ENCODE data around the gene POLR3GL. TPM values are rescaled to one million over a fixed set of nuclear protein-coding genes. Genes with fewer than 3 reads are reported as not detected.

Gene POLR3GL
- total and polyA plus RNA-seq, 5 donors from 2014 or later, result 30.8 to 129 (median 106) TPM

GRCh38 chr1:145983206-145983675 lies 18.8 kb downstream of the POLR3GL start:
- Mint-ChIP-seq H3K36me3 (no peaks in the 10 kb centered on the region), H3K9me3 (no peaks in the 10 kb centered on the region), H3K4me1 (peaks cover 15 to 51% (median 37%) of the 10 kb centered on the region in 4 donors), H3K4me3 (peak overlapping the region; percentile 5 to 87 (median 55)), H3K27ac (peak overlapping the region in 2 of 3 donors; percentile 0 to 96), H3K27me3 (no peaks in the 10 kb centered on the region)
- no peaks in the 10 kb centered on the region for H3K36me3 ChIP-seq (ENCODE audit: control insufficient read depth, insufficient read depth, low read length)
- no peaks in the 10 kb centered on the region for H3K9me3 ChIP-seq (ENCODE audit: control insufficient read depth in 2 of 2, low read length in 2 of 2)
- no peak for ATAC-seq (ENCODE audit: low read depth in 2 of 2)
- peak overlapping the region; percentile 58 for H3K4me3 ChIP-seq (ENCODE audit: low read depth, low read length)
- no peak for DNase-seq
- H3K4me1 ChIP-seq (ENCODE audit: control insufficient read depth, insufficient read depth, low read length, poor library complexity, severe bottlenecking), result peaks cover 85% of the 10 kb centered on the region
- no peaks in the 10 kb centered on the region for H3K27me3 ChIP-seq (ENCODE audit: control insufficient read depth, insufficient read depth, low read length)
- H3K27ac ChIP-seq (ENCODE audit: insufficient read depth, low read length, poor library complexity, severe bottlenecking), result peak overlapping the region; percentile 95

DNA sequence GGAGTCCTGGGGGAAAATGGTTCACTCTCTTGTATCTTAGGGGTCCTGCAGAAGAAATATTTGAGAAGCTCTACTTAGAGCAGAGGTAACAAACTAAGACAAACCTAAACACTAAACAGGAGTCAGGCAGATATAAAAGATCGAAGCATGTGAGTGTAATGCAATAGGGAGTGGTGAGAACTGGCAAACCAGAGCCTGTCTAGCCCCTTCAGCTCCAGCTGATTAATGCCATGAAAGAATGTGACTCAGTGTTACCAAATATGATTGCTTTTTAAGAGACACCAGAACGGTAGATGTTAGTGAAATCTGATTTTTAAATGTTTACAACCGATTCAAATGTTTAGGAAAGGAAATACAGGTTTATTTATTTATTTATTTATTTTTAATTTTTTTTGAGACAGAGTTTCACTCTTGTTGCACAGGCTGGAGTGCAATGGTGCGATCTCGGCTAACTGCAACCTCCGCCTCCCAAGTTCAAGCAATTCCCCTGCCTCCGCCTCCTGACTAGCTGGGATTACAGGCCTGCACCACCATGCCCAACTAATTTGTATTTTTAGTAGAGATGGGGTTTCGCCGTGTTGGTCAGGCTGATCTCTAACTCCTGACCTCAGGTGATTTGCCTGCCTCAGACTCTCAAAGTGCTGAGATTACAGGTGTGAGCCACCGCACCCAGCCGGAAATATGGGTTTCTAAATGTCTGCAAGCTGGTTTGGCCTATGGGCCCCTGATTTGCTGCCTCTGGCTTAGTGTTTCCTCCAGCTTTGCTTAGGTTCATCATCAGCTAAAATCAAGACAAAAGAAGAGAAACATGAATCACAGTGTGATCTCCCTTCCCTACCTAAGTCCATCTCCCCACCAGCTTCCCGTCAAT lies 19.7 kb downstream of the POLR3GL start:
- Mint-ChIP-seq H3K4me3 (peak overlapping the region; percentile 69 to 87 (median 84)), H3K27me3 (no peaks in the 10 kb centered on the region)
- peak overlapping the region; percentile 65 for H3K4me3 ChIP-seq (ENCODE audit: low read depth, low read length)

GRCh38 chr1:145985129-145985501 lies 20.6 kb downstream of the POLR3GL start:
- Mint-ChIP-seq H3K4me3 (peak overlapping the region in 3 of 4 donors; percentile 69 to 87 (median 85)), H3K27me3 (no peaks in the 10 kb centered on the region), H3K27ac (peak overlapping the region; percentile 91 to 97 (median 91)), H3K36me3 (no peaks in the 10 kb centered on the region), H3K4me1 (peaks cover 20 to 56% (median 51%) of the 10 kb centered on the region in 4 donors), H3K9me3 (no peaks in the 10 kb centered on the region)
- Histone ChIP-seq H3K36me3 (ENCODE audit: control insufficient read depth, insufficient read depth, low read length) (no peaks in the 10 kb centered on the region), H3K27me3 (ENCODE audit: control insufficient read depth, insufficient read depth, low read length) (no peaks in the 10 kb centered on the region), H3K27ac (ENCODE audit: insufficient read depth, low read length, poor library complexity, severe bottlenecking) (peak overlapping the region; percentile 95), H3K4me3 (ENCODE audit: low read depth, low read length) (peak overlapping the region; percentile 65), H3K4me1 (ENCODE audit: control insufficient read depth, insufficient read depth, low read length, poor library complexity, severe bottlenecking) (peaks cover 67% of the 10 kb centered on the region), H3K9me3 (ENCODE audit: control insufficient read depth in 2 of 2, low read length in 2 of 2) (no peaks in the 10 kb centered on the region)
- no peak for DNase-seq
- no peak for ATAC-seq (ENCODE audit: low read depth in 2 of 2)

More for the DNA sequence above, 19.7 kb downstream of the POLR3GL start:
- DNase-seq (peak in 2 of 3 donors; percentile 58 to 76), ATAC-seq (ENCODE audit: low read depth in 2 of 2) (peak; percentile 56 to 60)
- Histone ChIP-seq H3K9me3 (ENCODE audit: control insufficient read depth in 2 of 2, low read length in 2 of 2) (no peaks in the 10 kb centered on the region), H3K27ac (ENCODE audit: insufficient read depth, low read length, poor library complexity, severe bottlenecking) (peak overlapping the region; percentile 95), H3K27me3 (ENCODE audit: control insufficient read depth, insufficient read depth, low read length) (no peaks in the 10 kb centered on the region), H3K36me3 (ENCODE audit: control insufficient read depth, insufficient read depth, low read length) (no peaks in the 10 kb centered on the region), H3K4me1 (ENCODE audit: control insufficient read depth, insufficient read depth, low read length, poor library complexity, severe bottlenecking) (peaks cover 76% of the 10 kb centered on the region)
- H3K4me1 Mint-ChIP-seq, result peaks cover 20 to 56% (median 46%) of the 10 kb centered on the region in 4 donors
- H3K36me3 Mint-ChIP-seq, result no peaks in the 10 kb centered on the region
- no peaks in the 10 kb centered on the region for H3K9me3 Mint-ChIP-seq
- H3K27ac Mint-ChIP-seq, result peak overlapping the region; percentile 91 to 97 (median 91)

- no peak for DNase-seq
- Histone ChIP-seq H3K9me3 (ENCODE audit: control insufficient read depth in 2 of 2, low read length in 2 of 2) (no peaks in the 10 kb centered on the region), H3K4me3 (ENCODE audit: low read depth, low read length) (peak overlapping the region; percentile 65), H3K4me1 (ENCODE audit: control insufficient read depth, insufficient read depth, low read length, poor library complexity, severe bottlenecking) (peaks cover 60% of the 10 kb centered on the region), H3K27me3 (ENCODE audit: control insufficient read depth, insufficient read depth, low read length) (no peaks in the 10 kb centered on the region), H3K27ac (ENCODE audit: insufficient read depth, low read length, poor library complexity, severe bottlenecking) (peak overlapping the region; percentile 95), H3K36me3 (ENCODE audit: control insufficient read depth, insufficient read depth, low read length) (no peaks in the 10 kb centered on the region)
- no peaks in the 10 kb centered on the region for H3K27me3 Mint-ChIP-seq
- peaks cover 0 to under 1% (median 0%) of the 10 kb centered on the region in 7 donors for H3K9me3 Mint-ChIP-seq
- peaks cover 20 to 61% (median 55%) of the 10 kb centered on the region in 4 donors for H3K4me1 Mint-ChIP-seq
- no peak for ATAC-seq (ENCODE audit: low read depth in 2 of 2)
- H3K36me3 Mint-ChIP-seq, result no peaks in the 10 kb centered on the region
- peak overlapping the region; percentile 91 to 97 (median 91) for H3K27ac Mint-ChIP-seq
- H3K4me3 Mint-ChIP-seq, result peak overlapping the region; percentile 57 to 87 (median 82)
These were observed 21.3 kb downstream of the POLR3GL start for GRCh38 chr1:145985502-145986439.

DNA sequence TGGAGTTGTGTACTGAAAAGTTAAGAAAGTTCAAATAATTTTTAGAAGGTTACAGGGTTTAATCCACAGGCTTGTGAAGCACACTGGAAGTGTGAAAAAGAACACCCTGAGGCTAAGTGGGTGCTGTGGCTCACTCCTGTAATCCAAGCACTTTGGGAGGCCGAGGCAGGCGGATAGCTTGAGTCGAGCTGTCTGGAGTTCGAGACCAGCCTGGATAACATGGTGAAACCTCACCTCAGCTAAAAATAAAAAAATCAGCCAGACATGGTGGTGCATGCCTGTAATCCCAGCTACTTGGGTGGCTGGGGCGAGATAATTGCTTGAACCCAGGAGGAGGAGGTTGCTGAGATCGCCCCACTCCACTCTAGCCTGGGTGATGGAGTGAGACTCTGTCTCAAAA lies 22.1 kb downstream of the POLR3GL start:
- no peaks in the 10 kb centered on the region for H3K27me3 ChIP-seq (ENCODE audit: control insufficient read depth, insufficient read depth, low read length)
- peak overlapping the region; percentile 9 for H3K27ac ChIP-seq (ENCODE audit: insufficient read depth, low read length, poor library complexity, severe bottlenecking)
- no peak overlapping the region for H3K4me3 ChIP-seq (ENCODE audit: low read depth, low read length)
- Mint-ChIP-seq H3K27me3 (no peaks in the 10 kb centered on the region), H3K27ac (peak overlapping the region in 2 of 3 donors; percentile 88 to 91), H3K36me3 (peaks cover under 1% of the 10 kb centered on the region), H3K4me3 (peak overlapping the region in 1 of 4 donors; percentile 87), H3K9me3 (peaks cover 0 to 1% (median 0%) of the 10 kb centered on the region in 7 donors), H3K4me1 (peaks cover 24 to 69% (median 60%) of the 10 kb centered on the region in 4 donors)
- no peak for ATAC-seq (ENCODE audit: low read depth in 2 of 2)
- H3K36me3 ChIP-seq (ENCODE audit: control insufficient read depth, insufficient read depth, low read length), result no peaks in the 10 kb centered on the region
- DNase-seq, result no peak
- no peaks in the 10 kb centered on the region for H3K9me3 ChIP-seq (ENCODE audit: control insufficient read depth in 2 of 2, low read length in 2 of 2)
- H3K4me1 ChIP-seq (ENCODE audit: control insufficient read depth, insufficient read depth, low read length, poor library complexity, severe bottlenecking), result peaks cover 60% of the 10 kb centered on the region

DNA sequence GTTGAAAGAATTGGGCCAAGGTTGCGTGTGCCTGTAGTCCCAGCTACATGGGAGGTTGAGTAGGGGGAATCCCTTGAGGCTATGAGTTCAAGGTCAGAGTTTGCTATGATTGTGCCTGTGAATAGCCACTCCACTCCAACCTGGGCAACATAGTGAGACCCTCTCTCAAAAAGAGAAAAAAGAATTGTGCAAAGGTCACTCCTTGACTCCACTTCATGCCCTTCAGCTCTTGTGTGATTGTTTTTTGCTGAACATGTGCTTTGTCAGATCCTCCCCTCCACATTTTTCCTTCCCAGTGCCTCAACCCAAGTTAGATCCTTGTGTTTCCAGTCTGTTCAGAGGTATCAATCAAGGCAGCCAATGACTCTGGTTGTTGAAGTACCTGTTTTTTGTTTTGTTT lies 23.4 kb downstream of the POLR3GL start:
- Histone ChIP-seq H3K4me1 (ENCODE audit: control insufficient read depth, insufficient read depth, low read length, poor library complexity, severe bottlenecking) (peaks cover 60% of the 10 kb centered on the region), H3K27ac (ENCODE audit: insufficient read depth, low read length, poor library complexity, severe bottlenecking) (peak overlapping the region; percentile 44), H3K9me3 (ENCODE audit: control insufficient read depth in 2 of 2, low read length in 2 of 2) (no peaks in the 10 kb centered on the region), H3K4me3 (ENCODE audit: low read depth, low read length) (no peak overlapping the region), H3K36me3 (ENCODE audit: control insufficient read depth, insufficient read depth, low read length) (peaks cover 12% of the 10 kb centered on the region), H3K27me3 (ENCODE audit: control insufficient read depth, insufficient read depth, low read length) (no peaks in the 10 kb centered on the region)
- DNase-seq (no peak), ATAC-seq (ENCODE audit: low read depth in 2 of 2) (no peak)
- Mint-ChIP-seq H3K4me1 (peaks cover 27 to 82% (median 67%) of the 10 kb centered on the region in 4 donors), H3K27me3 (no peaks in the 10 kb centered on the region), H3K4me3 (peak overlapping the region in 3 of 4 donors; percentile 34 to 90 (median 41)), H3K9me3 (peaks cover 0 to 2% (median 0%) of the 10 kb centered on the region in 7 donors), H3K27ac (peak overlapping the region in 2 of 3 donors; percentile 28 to 85), H3K36me3 (peaks cover 13% of the 10 kb centered on the region)

DNA sequence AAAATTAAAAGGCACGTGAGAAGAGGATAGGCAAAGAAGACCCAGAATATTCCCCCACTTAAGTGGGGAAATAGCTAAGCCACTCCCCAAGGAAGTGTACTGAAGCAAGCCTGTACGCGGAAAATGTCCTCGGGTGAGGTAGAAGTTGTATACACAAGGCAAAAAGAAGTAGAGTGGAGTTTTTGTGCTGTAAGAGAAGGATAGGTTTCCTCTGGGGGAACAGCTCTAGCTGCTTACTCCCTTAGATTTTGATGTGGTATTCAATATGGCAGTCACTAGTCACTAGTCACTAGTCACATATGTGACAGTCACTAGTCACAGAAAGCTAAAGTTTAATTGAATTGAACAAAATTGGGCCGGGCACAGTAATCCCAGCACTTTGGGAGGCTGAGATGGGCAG lies 24.3 kb downstream of the POLR3GL start:
- peak in 1 of 3 donors; percentile 45 for DNase-seq
- H3K9me3 Mint-ChIP-seq, result peaks cover 0 to 2% (median 0%) of the 10 kb centered on the region in 7 donors

More for the DNA sequence above, 24.3 kb downstream of the POLR3GL start:
- Histone ChIP-seq H3K36me3 (ENCODE audit: control insufficient read depth, insufficient read depth, low read length) (peaks cover 20% of the 10 kb centered on the region), H3K9me3 (ENCODE audit: control insufficient read depth in 2 of 2, low read length in 2 of 2) (no peaks in the 10 kb centered on the region), H3K27me3 (ENCODE audit: control insufficient read depth, insufficient read depth, low read length) (no peaks in the 10 kb centered on the region), H3K4me1 (ENCODE audit: control insufficient read depth, insufficient read depth, low read length, poor library complexity, severe bottlenecking) (peaks cover 60% of the 10 kb centered on the region), H3K4me3 (ENCODE audit: low read depth, low read length) (peak overlapping the region; percentile 30), H3K27ac (ENCODE audit: insufficient read depth, low read length, poor library complexity, severe bottlenecking) (peak overlapping the region; percentile 45)
- peak; percentile 53 to 55 for ATAC-seq (ENCODE audit: low read depth in 2 of 2)
- peak overlapping the region; percentile 1 to 90 (median 24) for H3K4me3 Mint-ChIP-seq
- peak overlapping the region; percentile 13 to 85 (median 83) for H3K27ac Mint-ChIP-seq
- peaks cover 22 to 81% (median 67%) of the 10 kb centered on the region in 4 donors for H3K4me1 Mint-ChIP-seq
- peaks cover 22% of the 10 kb centered on the region for H3K36me3 Mint-ChIP-seq
- H3K27me3 Mint-ChIP-seq, result no peaks in the 10 kb centered on the region

Data from CD4-positive, CD25-positive, alpha-beta regulatory T cell (primary cell).